Fibroblast of upper back skin (primary cell): Measurements from ENCODE around the gene TSPAN11.

ENCODE experiments used
- DNase-seq: peaks from one replicate; pipeline ENCODE4 v3.0.0-alpha.2; 2013

The TSPAN11 gene

DNA sequence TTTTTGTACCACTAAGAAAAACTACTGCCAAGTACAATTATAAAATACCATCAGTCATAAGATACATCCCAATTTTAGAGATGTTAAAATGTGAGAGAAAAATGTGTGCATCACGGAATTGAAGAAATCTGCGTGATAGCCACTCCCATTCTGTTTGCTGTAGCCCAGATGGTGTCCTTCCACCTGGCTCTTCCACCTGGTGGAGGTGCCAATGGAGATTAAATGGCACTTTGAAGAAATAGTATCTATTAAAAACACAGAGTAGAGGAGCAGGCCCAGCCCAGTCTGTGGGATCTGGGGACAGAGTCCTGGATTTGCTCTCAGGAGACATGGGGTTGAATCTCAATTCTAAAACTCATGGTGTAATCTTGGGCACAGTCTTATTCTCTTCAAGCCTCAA is 35.5 kb downstream of the TSPAN11 start:
- no peak for DNase-seq

DNA sequence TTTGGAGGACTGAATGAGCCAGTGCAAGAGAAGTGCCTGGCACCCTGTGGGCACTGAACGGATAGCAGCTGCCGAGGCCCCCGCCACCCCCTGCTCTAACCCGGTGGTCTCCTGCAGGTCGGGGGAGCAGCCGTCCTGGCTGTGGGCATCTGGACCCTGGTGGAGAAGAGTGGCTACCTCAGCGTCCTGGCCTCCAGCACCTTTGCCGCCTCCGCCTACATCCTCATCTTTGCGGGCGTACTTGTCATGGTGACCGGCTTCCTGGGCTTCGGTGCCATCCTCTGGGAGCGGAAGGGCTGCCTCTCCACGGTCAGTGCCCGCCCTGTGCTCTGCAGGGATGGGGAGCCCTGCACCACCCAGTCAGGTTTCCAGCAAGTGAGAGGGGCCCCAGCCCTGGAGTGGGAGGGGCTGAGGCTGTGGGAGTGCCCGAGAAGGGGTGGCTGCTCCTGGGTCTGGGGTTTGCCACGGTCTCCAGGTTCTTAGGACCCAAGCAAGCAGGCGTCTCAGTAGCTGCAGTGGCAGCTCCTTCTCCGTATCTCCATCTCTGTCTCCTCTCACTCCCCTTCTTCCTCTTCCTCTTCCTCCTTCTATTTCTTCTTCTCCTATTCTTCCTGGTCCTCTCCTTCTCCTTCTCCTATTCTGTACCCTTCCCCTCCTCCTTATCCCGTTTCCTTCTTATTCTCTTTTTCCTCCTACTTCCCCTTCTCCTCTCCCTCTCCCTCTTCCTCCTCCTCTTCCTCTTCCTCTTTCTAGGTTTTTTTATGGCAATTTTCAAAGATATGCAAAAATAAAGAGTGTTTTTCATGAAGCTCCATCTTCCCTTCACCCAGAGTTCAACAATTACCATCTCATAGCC is 37.4 kb downstream of the TSPAN11 start:
- no peak for DNase-seq

DNA sequence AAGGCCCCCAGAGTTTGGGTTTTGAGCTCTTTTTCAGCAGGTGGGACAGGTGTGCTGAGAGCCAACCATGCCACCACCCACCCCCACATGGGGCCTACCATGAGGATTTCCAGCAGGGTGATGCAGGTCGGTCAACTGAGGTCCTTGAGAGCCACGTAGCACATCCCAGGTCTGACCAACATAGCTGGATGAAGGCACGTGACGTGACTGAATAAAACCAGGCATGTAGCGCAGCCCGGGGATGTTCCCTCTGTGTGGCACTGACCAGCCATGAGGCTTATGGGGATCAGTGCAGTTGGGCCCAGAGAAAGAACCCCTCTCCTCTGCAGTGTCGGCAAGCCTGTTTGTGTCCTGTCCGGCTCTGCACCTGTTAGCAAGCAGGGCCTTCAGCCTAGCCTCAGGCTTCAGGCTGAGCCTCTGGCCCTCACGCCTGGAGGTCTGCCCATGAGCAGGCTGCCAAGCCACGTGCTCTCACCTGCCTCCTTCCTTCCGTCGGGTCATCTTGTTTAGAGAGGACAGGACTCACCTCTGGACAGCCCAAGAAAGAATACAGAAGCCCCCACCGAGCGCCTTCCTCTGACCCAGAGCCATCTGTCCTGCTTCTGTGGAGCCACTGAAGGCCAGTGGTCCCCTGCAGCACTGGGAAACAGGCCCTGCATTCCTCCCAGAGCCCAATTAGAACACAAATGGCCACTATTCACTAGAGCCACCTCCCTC is 38.5 kb downstream of the TSPAN11 start:
- DNase-seq, result no peak

DNA sequence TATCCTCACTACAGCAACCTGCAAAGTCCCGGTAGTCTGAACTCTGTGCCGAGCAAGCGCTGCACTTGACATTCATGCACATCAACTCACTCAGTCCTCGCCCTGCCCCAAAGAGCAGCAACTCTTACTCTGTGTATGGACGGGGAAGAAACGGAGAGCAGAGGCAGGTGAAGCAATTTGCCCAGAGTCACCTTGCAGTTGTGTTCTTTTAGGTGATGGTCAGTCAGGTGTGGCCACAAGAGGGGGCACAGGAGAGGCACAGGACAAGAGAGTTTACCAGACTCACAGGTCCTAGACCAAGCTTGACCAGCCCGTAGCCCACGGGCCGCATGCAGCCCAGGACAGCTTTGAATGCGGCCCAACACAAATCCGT is 39.1 kb downstream of the TSPAN11 start:
- no peak for DNase-seq

DNA sequence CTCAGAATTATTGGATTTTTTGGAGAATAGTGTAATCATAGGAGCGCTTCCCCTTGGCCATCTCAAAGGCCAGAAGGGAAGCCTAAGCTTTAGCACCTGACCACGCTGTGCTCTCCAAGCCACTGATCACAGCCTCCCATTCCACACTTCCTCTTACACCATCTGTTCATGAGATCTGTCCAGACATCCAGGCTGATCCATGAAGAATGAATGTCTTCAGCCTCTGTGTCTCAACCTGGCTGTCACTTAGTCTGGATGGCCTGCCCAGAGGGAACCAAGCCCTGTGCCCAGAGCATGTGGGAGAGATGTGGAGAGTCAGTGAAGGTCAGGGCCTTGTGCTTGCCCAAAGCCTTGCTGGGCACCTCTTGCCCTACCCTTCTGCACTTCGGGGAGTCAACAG is 40.5 kb downstream of the TSPAN11 start:
- no peak for DNase-seq

DNA sequence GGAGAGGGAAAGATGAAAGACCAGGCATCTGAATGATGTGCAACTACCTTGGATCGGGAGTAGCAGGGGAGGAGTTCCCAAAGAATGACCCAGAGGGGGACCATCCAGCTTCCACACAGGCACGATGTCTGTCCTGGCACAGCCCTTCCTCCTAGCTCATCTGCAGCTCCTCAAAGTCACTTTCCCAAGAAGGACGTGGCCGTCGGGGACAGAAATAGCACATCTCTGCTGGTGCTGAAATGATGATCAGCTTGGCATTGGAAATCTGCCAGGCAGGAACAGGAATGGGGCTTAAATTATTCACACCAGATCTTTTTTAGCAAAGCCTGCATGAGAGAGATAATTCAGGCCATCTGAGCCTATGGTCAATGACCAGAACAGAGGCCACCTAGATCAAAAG is 41.7 kb downstream of the TSPAN11 start:
- no peak for DNase-seq

DNA sequence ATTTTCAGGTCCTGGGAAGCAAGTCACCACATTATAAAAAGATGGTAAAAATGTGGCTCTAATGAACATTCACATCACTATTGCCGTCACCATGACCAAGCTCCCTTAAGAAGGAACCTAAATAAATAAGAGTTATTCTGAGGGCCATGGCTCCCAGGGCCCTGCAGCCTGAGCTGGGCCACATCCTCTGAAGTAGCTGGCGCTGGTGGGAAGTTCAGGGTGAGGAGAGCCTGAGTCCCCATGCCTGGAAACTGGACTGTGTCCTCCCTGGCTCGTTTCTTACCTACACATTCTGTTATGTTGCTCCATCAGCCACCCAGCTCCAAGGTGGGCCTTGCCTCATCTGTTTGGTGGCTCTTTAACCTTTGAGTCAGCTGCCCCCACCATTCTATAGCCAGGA is 42.5 kb downstream of the TSPAN11 start:
- no peak for DNase-seq

DNA sequence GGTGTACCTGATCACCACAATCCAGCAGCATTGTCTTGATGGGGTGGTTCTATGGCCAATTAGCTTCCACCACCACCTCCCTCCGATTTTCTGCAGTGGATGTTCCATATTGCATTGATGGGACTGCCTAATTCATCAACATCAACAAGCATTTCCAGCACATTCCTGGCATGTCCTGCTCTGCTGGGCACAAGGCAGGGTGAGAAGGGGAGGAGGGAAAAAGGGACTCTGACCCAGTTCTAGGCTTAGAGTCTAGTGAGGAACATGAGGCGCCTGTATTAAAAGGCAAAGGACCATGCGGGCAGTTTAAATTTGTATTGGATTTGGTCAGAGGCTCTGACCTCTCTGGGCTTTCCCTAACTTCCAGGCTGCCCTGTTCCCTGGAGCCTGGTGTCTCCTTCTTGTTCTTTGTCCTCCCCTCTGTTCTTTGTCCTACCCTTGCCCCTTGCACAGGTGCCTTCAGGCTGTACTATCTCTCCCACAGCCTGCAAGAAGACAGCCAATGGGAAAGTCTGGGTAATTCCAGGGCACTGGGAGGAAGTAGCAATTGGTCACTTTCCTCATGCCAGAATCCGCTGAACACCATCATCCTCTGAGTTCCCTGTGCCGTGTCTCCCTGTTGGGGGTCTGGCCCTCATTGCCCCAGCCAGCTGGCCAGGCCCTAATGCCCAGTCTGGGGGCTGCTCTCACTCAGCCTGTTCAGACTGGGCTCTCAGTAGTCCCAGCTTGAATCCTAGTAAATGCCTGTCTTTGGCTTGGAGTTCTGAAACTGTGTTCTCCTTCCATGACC is 43.3 kb downstream of the TSPAN11 start:
- no peak for DNase-seq

DNA sequence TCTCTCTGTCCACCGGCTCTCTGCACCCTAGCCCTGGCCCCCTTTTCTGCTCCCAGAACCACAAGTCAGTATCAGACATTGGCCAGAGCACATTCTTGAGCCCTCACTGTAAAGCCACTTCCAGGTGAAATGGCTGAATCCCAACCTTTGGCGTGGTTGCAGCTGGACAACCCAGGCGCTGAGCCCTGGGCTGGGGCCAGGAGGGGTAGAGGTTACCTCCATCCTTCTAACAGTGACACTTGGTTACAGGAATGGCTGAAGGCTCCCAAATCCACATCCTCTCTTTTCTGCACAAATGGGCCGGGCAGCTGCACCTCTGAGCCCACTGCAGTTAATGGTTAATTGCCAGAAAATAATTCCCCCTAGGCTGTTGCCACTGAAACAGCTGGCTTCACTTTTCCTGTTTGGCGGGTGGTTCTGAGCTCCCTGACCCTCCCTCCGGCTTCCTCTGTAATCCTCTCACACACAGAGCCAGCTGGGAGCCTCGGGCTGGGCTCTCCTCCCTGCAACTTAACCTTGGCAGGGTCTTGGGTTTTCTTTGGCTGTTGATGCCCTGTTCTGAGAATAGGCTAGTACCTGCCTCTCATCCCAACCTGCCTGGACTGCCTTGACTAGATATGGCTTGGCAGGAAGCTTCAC is 44.1 kb downstream of the TSPAN11 start:
- no peak for DNase-seq

DNA sequence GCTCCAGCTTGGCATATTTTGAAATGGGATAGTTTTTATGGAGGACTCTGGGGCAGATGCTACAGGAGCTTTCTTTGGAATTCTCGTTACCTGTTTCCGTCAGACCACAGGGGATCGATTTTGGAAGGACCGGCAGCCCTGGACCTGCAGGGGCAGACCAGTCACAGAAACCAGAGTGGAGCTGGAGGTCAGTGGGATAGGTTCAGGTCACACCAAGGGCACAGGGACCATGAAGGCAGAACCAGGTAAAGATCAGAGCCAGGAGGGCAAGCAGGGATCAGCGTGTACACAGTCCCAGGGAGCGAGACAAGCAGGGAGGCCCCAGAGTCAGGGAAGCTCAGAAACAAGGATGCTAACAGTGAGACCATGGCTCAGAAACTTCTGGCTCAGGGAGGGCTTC is 45.5 kb downstream of the TSPAN11 start:
- DNase-seq, result no peak

DNA sequence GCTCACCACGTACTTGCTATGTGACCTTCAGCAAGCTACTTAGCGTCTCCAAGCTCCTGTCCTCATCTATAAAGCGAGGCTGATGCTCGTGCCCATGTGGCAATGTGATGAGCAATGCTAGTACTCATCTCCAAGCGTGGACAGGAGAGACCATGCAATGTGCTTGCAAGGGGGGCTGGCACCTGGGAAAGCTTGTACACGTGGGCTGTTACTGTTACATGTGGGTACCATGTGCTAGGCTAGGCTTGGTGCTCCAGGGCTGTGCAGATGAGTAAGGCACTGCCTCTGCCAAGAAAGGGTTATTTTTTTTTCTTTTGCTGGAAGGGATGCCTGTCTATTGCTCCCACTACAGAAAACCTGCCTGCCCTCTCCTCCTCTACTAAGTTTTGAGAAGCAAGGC is 46.6 kb downstream of the TSPAN11 start:
- DNase-seq, result peak; percentile 26

DNA sequence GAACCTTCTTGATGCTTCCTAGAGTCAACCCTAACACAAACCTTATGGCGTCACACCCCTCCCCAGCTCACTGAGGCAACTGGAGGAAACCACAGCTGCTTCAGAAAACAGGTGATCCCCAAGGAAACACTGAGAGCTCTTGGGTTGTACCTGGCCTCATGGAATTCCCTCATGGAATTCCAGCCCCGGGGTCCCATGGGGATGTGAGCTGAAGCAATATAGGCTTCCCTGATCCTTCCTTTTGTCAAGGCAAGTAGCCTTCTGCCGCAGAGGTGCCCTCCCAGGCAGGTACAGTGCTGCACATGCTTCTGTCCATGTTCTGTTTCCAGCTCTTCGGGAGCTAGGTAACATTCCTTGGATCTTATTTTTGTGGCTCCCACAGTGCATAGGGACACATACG is 47.3 kb downstream of the TSPAN11 start:
- DNase-seq, result no peak

DNA sequence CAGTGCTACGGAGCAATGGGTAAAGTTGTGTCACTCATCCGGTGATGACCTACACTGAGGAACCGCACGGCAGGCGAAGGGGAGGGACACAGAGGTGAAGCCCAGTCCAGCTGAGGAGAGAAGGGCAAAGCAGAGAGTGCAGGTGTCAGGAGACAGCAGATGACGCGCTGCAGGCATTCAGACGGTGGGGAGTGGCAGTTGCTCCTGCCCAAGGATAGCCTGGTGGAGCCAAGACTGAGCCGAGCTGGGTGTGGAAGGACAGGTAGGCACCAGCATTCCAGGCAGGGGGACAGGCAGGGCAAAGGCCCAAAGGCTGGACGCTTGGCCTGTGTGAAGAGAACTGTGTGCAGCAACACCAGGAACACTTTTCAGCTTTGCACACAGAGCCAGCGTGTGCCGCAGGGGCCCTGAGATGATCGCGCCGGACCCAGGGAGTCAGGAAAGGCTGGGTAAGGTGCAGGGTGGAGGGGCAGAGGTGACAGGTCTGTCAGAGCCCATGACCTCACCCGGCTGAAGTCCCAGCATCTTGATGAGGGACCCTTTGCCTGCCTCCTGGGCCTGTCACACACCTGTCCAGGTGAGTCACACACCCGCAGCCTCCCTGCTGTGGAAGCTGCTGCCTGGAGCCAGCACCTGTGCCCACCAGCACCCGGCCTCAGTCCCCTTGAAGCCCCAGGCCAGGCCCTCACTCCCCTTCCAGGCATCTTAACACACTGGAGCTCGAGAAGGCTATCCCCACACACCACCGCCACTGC is 48.4 kb downstream of the TSPAN11 start:
- no peak for DNase-seq

DNA sequence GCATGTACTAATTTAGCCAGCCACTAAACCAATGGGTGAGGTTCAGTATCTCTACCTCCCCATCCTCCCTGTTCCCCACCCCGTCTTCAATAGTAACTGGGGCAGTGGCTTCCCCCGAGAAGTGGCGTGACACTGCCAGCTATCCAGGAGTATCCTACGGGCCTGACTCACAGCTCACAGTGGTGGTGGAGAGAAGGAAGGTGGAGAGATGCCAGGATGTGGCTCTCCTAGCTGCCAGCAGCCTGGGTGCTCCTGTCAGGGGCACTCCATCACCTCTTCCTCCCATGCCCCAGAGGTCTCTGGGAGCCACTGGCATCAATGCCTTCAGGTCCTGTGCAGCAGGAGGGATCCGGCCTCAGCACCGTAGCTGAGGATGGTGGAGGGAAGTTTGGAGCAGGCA is 49.0 kb downstream of the TSPAN11 start:
- no peak for DNase-seq

DNA sequence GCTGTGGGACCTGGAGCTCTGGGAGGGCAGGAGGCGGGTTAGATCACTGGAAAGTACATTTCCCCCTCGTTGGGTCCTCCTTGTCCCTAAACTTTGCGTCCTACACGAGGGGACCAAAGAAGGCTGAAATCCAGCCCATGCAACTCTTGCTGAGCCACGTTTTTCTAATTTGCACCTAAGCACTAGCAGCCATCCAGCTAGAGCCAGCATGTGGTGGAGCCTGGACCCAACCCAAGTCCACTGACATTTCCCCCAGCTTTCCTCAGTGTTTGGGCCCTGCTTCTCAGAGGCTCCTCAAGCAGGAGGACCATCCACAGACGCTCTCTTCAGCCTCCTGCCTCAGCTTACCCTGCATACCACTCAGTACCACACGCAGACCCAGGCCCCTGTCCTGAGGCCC is 49.7 kb downstream of the TSPAN11 start:
- DNase-seq, result peak; percentile 30

DNA sequence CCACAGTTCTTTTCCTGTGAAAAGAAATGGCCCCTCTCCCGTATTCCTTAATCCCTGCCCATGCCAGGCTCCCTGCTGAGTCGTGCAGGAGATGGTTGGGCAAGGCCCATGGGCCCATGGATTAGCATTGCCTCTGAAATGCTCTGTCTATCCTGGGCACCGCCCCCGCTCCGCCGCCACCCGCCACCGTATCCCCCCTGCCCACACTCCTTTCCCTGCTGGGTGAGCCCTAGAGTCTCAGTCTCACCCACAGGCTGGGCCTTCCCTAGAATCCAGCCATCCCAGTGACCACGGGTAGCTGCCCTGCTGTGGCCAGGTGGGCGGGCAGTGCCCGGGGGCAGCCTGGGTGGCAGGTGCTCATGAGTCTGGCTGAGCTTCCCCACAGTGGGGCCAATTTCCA is 50.6 kb downstream of the TSPAN11 start:
- no peak for DNase-seq

DNA sequence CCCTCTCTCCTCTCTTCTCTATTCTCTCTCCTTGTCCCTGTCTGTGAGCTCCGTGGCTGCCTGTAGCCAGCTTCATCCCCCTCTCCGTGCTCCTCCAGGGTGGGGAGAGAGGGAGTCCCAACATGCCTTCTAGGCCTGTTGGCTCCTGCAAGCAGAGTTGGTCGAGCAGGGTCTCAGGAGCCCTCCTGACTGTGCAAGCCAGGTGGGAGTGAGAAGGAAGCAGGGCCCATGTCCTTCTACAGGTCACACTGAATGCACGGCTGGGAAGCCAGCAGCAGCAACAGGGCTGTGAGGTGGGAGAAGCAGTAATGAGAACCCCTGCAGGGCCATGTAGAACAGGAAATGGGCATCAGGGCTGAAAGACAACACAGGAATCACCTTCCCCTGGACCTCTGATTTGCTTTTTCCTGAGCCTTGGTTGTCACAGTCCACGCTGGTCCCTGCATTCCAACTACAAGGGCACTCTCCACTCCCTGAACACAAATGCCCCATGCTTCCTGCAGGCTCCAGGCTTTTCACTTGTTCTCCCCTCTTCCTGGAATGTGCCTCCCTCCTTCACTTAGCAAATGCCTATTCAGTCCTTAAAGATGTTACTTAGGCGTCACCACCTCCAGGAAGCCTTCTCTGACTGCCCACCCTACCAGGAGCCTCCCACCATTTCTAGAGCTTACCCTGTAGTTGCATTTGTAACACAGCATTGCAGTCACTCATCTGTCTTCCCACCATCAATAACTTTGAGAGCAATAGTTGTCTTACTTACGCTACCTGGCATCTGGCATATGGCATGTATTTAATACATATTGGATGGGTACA is 51.2 kb downstream of the TSPAN11 start:
- DNase-seq, result no peak

DNA sequence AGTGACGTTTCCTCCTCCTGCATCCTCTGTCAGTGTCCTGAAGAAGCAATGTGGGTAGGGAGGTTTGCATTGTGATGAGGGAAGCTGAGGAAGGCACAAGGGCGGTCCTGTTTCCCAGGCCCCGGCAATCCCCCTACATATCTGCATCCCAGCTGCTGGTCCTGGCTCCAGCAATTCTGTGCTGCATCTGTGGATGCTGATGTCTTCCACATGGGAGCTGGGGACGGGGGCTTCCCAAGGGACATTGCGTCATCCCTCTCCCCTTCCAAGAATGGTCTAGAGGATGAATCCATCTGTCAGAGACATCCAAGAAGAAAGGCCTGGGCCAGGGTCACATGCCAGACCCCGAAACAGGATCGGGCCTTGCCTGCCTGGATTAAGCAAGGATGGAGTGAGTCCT is 52.1 kb downstream of the TSPAN11 start:
- DNase-seq, result peak; percentile 41

DNA sequence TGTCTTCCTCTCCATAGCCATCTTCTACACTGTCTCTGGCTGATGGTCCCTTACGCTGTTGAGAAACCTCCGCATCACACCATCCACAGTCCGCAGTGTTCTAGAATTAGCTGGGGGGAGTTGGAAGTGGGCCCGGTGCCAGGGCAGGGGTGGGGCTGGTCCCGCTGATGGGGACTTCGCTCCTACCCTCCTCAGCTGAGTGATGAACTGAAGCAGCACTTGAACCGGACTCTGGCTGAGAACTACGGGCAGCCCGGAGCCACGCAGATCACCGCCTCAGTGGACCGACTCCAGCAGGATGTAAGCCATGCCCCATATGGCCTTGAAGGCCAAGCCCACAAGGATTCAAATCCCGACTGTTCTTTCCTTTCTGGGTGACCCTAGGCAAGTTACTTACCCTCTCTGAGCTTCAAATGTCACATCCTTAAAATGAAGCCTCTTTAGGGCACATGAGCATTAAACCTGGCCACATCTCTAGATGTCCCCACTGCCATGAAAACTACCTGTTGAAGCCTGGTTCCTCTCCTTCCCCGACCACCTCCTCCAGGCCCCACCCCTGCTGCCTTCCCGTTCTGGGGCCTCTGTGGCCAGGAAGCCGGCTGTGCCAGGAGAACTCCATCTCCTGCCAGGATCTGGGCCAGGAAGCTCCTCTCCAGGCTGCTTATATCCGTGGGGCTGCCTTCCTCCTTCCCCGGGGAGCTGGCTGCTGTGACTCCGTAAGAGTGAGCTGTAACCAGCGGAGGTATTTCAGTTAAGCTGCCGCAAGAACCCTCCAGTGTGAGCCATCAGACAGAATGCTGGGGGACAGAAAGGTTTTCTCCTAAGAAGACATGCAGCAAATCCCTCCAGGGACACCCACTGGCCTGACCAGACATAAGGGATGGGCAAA is 53.1 kb downstream of the TSPAN11 start:
- DNase-seq, result peak; percentile 38

DNA sequence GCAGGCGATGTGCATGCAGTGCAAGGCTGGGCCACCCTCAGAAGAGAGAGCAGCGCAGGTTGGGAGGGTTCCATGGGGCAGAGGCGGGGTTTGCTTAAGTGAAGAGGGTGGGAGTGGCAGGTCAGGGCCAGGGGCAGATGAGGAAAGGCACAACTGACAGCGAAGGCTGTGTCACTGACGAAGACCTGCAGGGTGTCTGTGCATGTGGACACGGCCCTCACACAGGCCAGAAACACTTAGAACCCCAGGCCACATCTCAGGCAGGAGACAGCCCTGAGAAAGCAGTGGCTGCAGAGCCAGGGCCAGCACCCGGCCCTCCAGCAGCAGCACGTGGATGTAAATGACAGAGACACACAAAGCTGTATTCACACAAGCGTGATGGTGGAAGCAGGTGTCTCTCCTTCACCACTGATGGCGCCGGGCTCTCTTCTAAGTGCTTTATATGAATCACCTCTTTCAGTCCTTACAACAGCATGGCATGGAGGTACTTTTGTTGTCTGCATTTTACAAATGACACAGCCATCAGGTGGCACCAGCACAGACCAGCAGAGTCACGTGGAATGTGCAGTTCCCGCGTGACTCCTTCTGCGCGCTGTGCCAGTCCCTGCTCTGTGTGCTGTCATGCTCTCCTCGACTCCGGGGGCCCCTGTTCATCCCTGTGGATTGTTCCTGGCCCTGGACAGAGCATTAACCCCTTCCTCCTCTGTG is 54.6 kb downstream of the TSPAN11 start:
- no peak for DNase-seq
